Measurements from ENCODE around the gene DCLK1.
"Not testable (repeated sequence)": the region's sequence is repeated elsewhere in the genome, so short reads cannot be mapped to it uniquely, and the experiment has no call there.

Gene DCLK1

DNA sequence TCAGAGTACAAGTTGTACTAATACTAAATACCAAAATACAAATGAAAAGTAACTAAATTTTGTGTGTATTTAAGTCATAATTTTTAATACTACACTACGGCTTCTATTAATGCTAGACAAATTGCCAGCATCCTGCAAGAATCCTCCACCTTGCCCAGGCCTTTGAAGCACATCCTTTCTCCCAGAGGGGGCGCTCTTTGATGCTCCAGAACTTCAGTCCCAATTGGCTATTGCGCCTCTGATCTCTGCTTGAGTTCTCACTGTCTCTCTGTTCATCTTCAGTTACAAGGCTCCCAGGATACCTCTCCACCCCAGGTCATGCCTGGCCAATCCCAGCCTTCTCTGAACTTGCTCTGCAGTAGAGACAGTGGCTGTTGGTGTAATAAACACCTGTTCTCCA is 141.0 kb downstream of the DCLK1 start:
- in situ Hi-C loops (cut with HindIII; ENCODE audit: low sequenced_read_pairs): loop anchor here (25.0 kb wide), 2 partner anchors 422 to 747 kb away; no protein-coding TSS in a partner anchor

GRCh38 chr13:35988648-35989081 is 142.5 kb downstream of the DCLK1 start:
- in situ Hi-C loops (cut with HindIII; ENCODE audit: low sequenced_read_pairs): loop anchor here (25.0 kb wide), 2 partner anchors 424 to 749 kb away; no protein-coding TSS in a partner anchor

DNA sequence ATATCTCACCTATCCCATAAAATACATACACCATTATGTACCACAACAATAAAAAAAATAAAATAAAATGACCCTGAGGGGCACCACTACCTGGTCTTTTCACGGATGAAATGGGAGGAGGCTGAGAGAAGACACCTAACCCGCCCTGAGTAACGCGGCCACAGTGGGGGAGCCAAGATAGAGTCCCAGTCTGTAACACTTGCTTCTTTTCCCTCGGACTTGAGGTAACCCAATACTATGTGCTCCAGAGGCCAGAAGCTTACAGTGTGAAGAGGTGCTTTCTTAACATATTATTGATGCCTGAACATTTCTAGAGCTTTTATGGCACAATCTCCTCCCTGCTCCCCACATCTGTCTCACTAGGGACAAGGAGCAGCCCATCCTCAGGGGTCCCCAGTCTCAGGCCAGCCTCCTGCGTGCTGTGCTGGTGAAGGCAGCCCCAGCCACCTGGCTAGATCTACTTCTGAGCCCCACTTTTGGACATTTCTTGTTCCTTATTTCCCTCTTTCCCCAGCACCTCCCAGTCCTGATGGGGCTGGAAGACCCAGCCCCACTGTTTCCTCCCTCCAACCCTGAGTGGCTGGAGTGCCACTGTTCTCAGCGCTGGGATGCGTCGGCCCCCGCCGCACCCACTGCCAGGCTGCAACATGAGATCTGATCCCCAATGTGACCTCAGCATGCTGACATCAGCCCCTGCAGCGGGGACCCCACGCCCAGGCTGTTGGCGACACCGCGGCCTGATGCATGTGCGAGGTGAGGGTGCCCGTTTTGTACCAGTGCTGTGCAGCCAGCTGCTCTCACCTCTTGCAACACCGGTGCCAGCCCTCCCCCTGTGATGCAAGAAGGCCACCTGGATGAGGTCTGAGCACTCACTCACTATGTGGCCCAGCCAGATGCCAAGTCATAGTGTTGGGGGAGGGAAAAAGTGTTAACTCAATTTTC is 143.3 kb downstream of the DCLK1 start:
- in situ Hi-C loops (cut with HindIII; ENCODE audit: low sequenced_read_pairs): loop anchor here (25.0 kb wide), 2 partner anchors 424 to 749 kb away; no protein-coding TSS in a partner anchor

DNA sequence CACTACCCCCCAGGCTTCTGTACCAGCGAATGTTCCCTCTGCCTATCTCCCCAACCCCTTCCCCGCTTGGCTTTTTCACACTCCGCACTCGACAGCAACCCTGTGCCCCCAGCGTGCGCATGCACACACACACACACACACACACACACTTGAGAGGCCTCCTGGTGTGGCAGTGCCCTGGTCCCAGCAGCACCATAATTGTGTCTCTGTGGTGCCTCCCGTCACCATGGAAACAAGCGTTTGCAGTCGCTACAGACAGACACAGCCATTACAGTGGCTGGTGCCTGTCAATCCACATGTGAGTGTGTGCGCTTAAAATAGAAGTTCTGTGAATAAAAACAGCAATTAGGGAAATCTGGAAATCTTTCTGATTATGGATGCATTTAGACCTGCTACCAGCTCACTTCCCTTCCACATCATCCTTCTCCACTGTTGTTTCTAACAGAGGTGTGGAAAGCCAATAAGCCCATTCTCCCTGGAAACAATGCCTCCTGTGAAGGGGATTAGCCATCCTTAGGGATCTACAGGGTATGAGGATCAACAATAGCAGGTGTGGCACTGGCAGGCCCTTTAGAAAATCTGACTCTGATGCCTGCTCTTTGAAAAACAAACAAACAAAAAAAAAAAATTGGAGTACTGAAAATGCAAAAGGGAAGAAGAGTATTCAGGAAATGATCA is 146.3 kb downstream of the DCLK1 start:
- in situ Hi-C loops (cut with HindIII; ENCODE audit: low sequenced_read_pairs): loop anchor here (25.0 kb wide), 2 partner anchors 427 to 752 kb away; no protein-coding TSS in a partner anchor

DNA sequence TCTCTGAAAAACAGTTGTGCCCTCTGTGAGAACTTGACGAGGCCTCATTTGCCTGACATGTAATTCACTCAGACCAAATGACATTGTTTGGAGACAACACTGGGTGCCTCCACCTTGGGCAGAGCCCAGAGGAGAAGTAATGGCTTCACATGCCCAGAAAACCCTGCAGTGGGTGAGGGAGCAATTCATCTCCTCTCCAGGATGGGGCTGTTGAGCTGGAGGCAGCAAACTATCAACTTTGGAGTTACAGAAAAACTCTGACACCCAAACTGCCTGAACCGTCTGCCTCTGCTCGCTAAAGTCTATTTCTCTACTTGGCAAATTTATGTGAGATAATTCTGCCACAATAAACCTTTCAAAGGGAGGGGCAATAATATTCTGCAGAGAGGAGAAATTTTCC is 146.9 kb downstream of the DCLK1 start:
- in situ Hi-C loops (cut with HindIII; ENCODE audit: low sequenced_read_pairs): loop anchor here (25.0 kb wide), 2 partner anchors 428 to 753 kb away; no protein-coding TSS in a partner anchor

GRCh38 chr13:35983703-35984102 is 147.5 kb downstream of the DCLK1 start:
- in situ Hi-C loops (cut with HindIII; ENCODE audit: low sequenced_read_pairs): loop anchor here (25.0 kb wide), 2 partner anchors 429 to 754 kb away; no protein-coding TSS in a partner anchor

GRCh38 chr13:35983206-35983605 is 148.0 kb downstream of the DCLK1 start:
- in situ Hi-C loops (cut with HindIII; ENCODE audit: low sequenced_read_pairs): loop anchor here (25.0 kb wide), 2 partner anchors 429 to 754 kb away; no protein-coding TSS in a partner anchor

- in situ Hi-C loops (cut with HindIII; ENCODE audit: low sequenced_read_pairs): loop anchor here (5.0 to 25.0 kb wide), 3 partner anchors 293 to 758 kb away; no protein-coding TSS in a partner anchor
Observed at GRCh38 chr13:35979361-35979951, 151.7 kb downstream of the DCLK1 start.

GRCh38 chr13:35978607-35979316 is 152.4 kb downstream of the DCLK1 start:
- in situ Hi-C loops (cut with HindIII; ENCODE audit: low sequenced_read_pairs): loop anchor here (5.0 to 25.0 kb wide), 3 partner anchors 294 to 759 kb away; no protein-coding TSS in a partner anchor

- in situ Hi-C loops (cut with HindIII; ENCODE audit: low sequenced_read_pairs): loop anchor here (5.0 to 25.0 kb wide), 3 partner anchors 295 to 760 kb away; no protein-coding TSS in a partner anchor
Observed at GRCh38 chr13:35977060-35977459, 154.1 kb downstream of the DCLK1 start.

GRCh38 chr13:35976126-35976525 is 155.1 kb downstream of the DCLK1 start:
- in situ Hi-C loops (cut with HindIII; ENCODE audit: low sequenced_read_pairs): loop anchor here (5.0 to 25.0 kb wide), 3 partner anchors 296 to 761 kb away; no protein-coding TSS in a partner anchor

GRCh38 chr13:35966951-35967350 is 164.2 kb downstream of the DCLK1 start:
- in situ Hi-C loops (cut with HindIII; ENCODE audit: low sequenced_read_pairs): not testable (repeated sequence)

GRCh38 chr13:35966024-35966423 is 165.2 kb downstream of the DCLK1 start:
- in situ Hi-C loops (cut with HindIII; ENCODE audit: low sequenced_read_pairs): no loop called here

DNA sequence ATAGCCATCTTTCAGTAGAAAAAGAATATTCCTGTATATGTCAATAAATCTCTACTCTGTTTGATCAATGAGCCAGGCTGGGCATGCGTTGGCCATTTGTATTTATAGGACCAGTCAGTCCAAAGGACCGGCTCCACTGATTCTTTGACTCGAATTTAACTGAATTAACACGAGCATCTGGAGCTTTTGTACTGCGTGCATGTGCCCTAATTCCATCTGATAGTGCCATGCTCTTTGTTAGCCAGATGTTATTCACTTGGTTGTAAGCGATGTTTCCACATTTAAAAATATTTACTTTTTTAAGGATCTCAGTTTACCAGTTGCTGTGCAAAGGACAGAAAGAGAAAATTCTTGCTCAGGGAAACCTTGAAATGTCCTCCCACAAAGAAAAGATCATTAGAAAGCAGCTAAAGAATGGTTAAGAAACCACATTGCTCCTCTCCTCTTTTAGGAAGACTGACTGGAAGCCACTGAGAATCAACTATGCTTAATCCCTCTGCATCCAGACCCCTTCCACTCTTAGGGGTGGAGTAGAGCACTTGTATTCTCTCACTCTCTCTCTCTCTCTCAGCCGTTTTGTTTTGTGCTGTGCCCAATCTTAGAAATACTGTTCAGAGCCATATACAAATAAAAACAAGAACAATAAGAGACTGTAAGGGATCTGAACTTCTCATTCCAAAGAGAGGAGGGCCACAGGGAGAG is 165.8 kb downstream of the DCLK1 start:
- in situ Hi-C loops (cut with HindIII; ENCODE audit: low sequenced_read_pairs): no loop called here

DNA sequence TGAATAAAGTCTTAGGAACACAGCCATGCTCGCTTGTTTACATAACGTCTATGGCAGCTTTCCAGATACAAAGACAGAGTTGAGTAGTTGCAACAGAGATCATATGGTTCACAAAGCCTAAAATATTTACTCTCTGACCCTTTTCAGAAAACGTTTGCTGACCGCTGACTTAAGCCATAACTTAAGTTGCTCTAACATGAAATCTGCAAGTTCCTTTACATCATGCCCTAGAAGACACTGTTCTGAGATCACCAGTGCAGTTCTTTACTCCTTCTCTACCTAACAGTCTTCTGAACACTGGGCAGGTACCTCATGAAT is 166.4 kb downstream of the DCLK1 start:
- in situ Hi-C loops (cut with HindIII; ENCODE audit: low sequenced_read_pairs): no loop called here

- in situ Hi-C loops (cut with HindIII; ENCODE audit: low sequenced_read_pairs): no loop called here
Observed at GRCh38 chr13:35964011-35964862, 166.9 kb downstream of the DCLK1 start.

GRCh38 chr13:35961461-35962220 is 169.5 kb downstream of the DCLK1 start:
- in situ Hi-C loops (cut with HindIII; ENCODE audit: low sequenced_read_pairs): no loop called here

DNA sequence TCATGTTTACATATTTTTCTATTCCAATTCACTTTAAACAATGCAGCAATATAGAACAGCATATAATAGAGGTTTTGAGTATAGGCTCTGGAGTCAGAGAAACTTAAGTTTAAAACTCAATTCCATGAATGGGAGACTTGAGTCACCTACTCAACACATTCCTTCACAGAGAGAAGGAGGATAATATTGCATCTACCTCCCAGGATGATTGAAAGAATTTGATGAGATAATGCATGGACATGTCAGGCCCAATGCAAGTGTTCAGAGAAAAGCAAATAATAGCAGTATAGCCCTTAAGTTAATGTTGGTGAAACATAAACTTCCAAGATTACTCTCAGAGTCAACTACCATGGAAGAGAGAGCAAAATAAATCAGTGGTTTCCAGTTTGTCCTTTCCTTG is 170.2 kb downstream of the DCLK1 start:
- in situ Hi-C loops (cut with HindIII; ENCODE audit: low sequenced_read_pairs): no loop called here

Data from endothelial cell of hepatic sinusoid (primary cell).